GM18951 (cell line): ENCODE data around the gene SNCAIP.

Experiments used
- POLR2A ChIP-seq: IDR thresholded peaks from 4 replicates; pipeline ENCODE4 v1.6.1; 2011; ENCODE audit warnings: mild to moderate bottlenecking; ENCODE audit not compliant: insufficient read length, insufficient read depth; ENCODE audit errors: extremely low read depth
- in situ Hi-C: fragments of 300-500 bp; cut with MboI; formaldehyde crosslinking; loops from one replicate; pipeline ENCODE4 v1.12.0; 2022; ENCODE audit warnings: low sequenced_read_pairs, mixed read lengths, inconsistent platforms; ENCODE audit not compliant: unreplicated experiment

SNCAIP gene

GRCh38 chr5:122492675-122493074 is 180.6 kb downstream of the SNCAIP start:
- no peak for TF ChIP-seq POLR2A
- in situ Hi-C loops: no loop called here

GRCh38 chr5:122493091-122494021 is 181.3 kb downstream of the SNCAIP start:
- TF ChIP-seq POLR2A: no peak
- in situ Hi-C loops: no loop called here

DNA sequence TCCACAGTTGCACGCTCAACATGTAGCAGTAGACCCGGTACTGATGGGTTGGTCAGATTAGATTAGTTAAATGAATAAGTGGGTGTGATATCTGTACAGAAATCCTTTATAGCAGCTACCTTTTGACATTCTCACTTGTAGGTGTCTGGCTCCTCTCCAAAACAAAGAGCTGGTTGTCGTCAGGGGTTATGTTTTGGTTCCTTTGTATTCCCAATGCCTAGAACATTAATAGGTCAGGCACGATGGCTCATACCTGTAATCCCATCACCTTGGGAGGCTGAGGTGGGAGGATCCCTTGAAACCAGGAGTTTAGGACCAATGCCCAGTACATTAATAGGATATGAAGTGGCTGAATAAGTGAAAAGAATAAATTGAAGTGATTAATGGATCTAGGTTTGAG is 182.1 kb downstream of the SNCAIP start:
- no peak for TF ChIP-seq POLR2A
- in situ Hi-C loops: no loop called here

- in situ Hi-C loops: no loop called here
- no peak for TF ChIP-seq POLR2A
These were observed 186.1 kb downstream of the SNCAIP start for GRCh38 chr5:122498163-122498562.

- in situ Hi-C loops: no loop called here
- TF ChIP-seq POLR2A: no peak
These were observed 187.5 kb downstream of the SNCAIP start for GRCh38 chr5:122499585-122499984.

- TF ChIP-seq POLR2A: no peak
- in situ Hi-C loops: loop anchor here (25.0 kb wide), 2 partner anchors 512 to 837 kb away; no protein-coding TSS in a partner anchor
These were observed 188.4 kb downstream of the SNCAIP start for GRCh38 chr5:122500245-122501088.

DNA sequence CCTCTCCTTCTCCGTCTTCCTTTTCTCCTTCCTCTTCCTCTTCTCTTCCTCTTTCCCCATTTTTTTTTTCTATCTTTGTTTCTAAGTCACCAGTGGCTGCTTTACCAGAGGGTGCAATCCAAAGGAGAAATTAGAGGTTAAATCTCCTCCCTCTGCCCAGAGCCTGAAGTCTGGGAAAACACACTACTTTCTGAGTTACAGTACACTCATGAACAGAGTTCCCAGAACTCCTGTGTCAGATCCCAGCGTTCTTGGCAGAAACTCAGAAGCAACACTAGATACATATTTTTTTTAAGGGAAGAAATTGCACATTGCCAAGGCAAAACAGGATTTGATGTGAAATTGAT is 189.0 kb downstream of the SNCAIP start:
- in situ Hi-C loops: loop anchor here (25.0 kb wide), 2 partner anchors 511 to 836 kb away; no protein-coding TSS in a partner anchor
- no peak for TF ChIP-seq POLR2A

DNA sequence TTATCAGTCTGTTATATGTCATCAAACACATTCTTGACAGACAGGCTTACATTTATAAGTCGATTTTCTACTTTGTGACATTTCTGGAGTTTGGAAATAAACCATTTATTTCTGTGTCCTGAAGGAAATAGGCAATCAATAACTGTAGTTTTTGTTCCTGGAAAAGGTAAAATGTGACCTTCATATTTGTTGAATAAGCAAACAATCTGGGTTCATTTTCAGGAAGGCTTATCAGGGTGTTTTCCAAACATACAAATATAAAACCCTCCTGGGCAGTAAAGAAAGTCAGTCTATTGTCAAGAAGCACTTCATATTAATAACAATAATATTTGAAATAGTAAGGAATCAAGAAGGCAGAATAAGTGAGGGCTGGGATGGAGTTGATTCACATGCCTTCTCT is 195.0 kb downstream of the SNCAIP start:
- in situ Hi-C loops: loop anchor here (25.0 kb wide), 2 partner anchors 505 to 830 kb away; no protein-coding TSS in a partner anchor
- no peak for TF ChIP-seq POLR2A

GRCh38 chr5:122507581-122507980 is 195.5 kb downstream of the SNCAIP start:
- in situ Hi-C loops: loop anchor here (25.0 kb wide), 2 partner anchors 505 to 830 kb away; no protein-coding TSS in a partner anchor
- TF ChIP-seq POLR2A: no peak

DNA sequence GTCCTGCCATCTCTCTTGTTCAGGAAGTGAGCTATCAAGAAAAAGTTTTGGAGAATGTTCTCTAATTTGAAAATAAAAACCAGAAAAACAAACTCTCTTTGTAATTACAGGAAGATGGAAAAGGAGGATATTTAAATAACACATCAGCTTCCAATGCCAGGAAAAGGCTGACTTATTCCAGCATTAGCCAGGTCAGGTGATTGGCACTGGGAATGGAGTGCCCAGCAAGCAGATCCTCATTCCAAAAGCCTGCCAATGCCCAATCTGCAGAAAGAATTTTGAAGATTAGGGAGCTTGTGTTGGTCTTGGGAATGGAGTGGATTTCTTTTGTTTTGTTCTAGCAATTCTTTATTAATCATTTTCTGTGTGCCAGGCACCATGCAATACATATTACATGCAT is 196.6 kb downstream of the SNCAIP start:
- TF ChIP-seq POLR2A: no peak
- in situ Hi-C loops: loop anchor here (25.0 kb wide), 2 partner anchors 504 to 829 kb away; no protein-coding TSS in a partner anchor
